Rectal smooth muscle tissue (tissue), 1 donor: Measurements from ENCODE around the gene TMC8.

Experiments
- H3K27ac ChIP-seq: one replicate; pipeline ENCODE4 v1.7.0; 2013; ENCODE audit warnings: low read depth, low read length, inconsistent platforms
- H3K27me3 ChIP-seq: one replicate; pipeline ENCODE4 v1.7.0; 2013; ENCODE audit warnings: low read length; ENCODE audit not compliant: control insufficient read depth, insufficient read depth
- H3K36me3 ChIP-seq: one replicate; pipeline ENCODE4 v1.7.0; 2013; ENCODE audit warnings: low read length; ENCODE audit not compliant: control insufficient read depth, insufficient read depth
- H3K4me1 ChIP-seq: one replicate; pipeline ENCODE4 v1.7.0; 2013; ENCODE audit warnings: low read length; ENCODE audit not compliant: control insufficient read depth, insufficient read depth
- H3K4me3 ChIP-seq: one replicate; pipeline ENCODE4 v1.7.0; 2013; ENCODE audit warnings: low read length
- H3K9ac ChIP-seq: one replicate; pipeline ENCODE4 v1.7.0; 2013; ENCODE audit warnings: low read length

Gene TMC8

GRCh38 chr17:78146881-78147280 is 16.3 kb downstream of the TMC8 start:
- H3K4me1 ChIP-seq: no peaks in the 10 kb centered on the region
- no peak overlapping the region for H3K27ac ChIP-seq
- H3K9ac ChIP-seq: no peak overlapping the region
- H3K36me3 ChIP-seq: no peaks in the 10 kb centered on the region
- H3K4me3 ChIP-seq: no peak overlapping the region
- no peaks in the 10 kb centered on the region for H3K27me3 ChIP-seq

- Histone ChIP-seq H3K4me1 (no peaks in the 10 kb centered on the region), H3K27me3 (no peaks in the 10 kb centered on the region), H3K4me3 (no peak overlapping the region), H3K9ac (no peak overlapping the region), H3K27ac (no peak overlapping the region), H3K36me3 (no peaks in the 10 kb centered on the region)
These were observed 16.9 kb downstream of the TMC8 start for GRCh38 chr17:78147315-78147998.

- no peaks in the 10 kb centered on the region for H3K27me3 ChIP-seq
- H3K9ac ChIP-seq: no peak overlapping the region
- no peak overlapping the region for H3K4me3 ChIP-seq
- no peaks in the 10 kb centered on the region for H3K36me3 ChIP-seq
- no peak overlapping the region for H3K27ac ChIP-seq
- no peaks in the 10 kb centered on the region for H3K4me1 ChIP-seq
These were observed 17.9 kb downstream of the TMC8 start for GRCh38 chr17:78148286-78149016.

- Histone ChIP-seq H3K4me1 (no peaks in the 10 kb centered on the region), H3K36me3 (no peaks in the 10 kb centered on the region), H3K9ac (no peak overlapping the region), H3K4me3 (no peak overlapping the region), H3K27ac (no peak overlapping the region), H3K27me3 (no peaks in the 10 kb centered on the region)
These were observed 21.0 kb downstream of the TMC8 start for GRCh38 chr17:78151514-78152008.

- Histone ChIP-seq H3K36me3 (no peaks in the 10 kb centered on the region), H3K4me1 (no peaks in the 10 kb centered on the region), H3K4me3 (no peak overlapping the region), H3K27me3 (no peaks in the 10 kb centered on the region), H3K9ac (no peak overlapping the region), H3K27ac (no peak overlapping the region)
These were observed 24.6 kb downstream of the TMC8 start for GRCh38 chr17:78154903-78155811.

DNA sequence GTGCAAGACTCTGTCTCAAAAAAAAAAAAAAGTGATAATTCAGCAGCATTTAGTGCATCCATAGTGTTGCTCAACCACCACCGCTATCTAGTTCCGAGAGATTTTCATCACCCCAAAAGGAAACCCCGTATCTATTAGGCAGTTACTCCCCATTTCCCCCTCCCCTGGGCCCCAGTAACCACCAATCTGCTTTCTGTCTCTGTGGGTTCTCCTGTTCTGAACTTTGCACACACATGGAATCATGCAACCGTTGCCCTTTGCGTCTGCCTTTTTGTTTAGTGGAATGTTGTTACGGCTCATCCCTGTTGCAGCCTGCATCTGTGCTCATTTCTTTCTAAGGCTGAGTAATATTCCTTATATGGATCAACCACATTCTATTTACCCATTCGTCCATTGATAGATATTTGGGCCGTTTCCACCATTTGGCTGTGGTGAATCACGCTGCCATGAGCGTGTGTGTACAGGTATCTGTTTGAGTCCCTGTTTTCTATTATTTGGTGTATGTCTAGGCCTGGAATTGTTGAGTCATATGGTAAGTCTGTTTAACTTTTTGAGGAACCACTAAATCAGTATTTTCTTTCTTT is 29.1 kb downstream of the TMC8 start:
- H3K27me3 ChIP-seq: no peaks in the 10 kb centered on the region
- no peak overlapping the region for H3K9ac ChIP-seq
- no peaks in the 10 kb centered on the region for H3K36me3 ChIP-seq
- no peaks in the 10 kb centered on the region for H3K4me1 ChIP-seq
- no peak overlapping the region for H3K4me3 ChIP-seq
- no peak overlapping the region for H3K27ac ChIP-seq

DNA sequence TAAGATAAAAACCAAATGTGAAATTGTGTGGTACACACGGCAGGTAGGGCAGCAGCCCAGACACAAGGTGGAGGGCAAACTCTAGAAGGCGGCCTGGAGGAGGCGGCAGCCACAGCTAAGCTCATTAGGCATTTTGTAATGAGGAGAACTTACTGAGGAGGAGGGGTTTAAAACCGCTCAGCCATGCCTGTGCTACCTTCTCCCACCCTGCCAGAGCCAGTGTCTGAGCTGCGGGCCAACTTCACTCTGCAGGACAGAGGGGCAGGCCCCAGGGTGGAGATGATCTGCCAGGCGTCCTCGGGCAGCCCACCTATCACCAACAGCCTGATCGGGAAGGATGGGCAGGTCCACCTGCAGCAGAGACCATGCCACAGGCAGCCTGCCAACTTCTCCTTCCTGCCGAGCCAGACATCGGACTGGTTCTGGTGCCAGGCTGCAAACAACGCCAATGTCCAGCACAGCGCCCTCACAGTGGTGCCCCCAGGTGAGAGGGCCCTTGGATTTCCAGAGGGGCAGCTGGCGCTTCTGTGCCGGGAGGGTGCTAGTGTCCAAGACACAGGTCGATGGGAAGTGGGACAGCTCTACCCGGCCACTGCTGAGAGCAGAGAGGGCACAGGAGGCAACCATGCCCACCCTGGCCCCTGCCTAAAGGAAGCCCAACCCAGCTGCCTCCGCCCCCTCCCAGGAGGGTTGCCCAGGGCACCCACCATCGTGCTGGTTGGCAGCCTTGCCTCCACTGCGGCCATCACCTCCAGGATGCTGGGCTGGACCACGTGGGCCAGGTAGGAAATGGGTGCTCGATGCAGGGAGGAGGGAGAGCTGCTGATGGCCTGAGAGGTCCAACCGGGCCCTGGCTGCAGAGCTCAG is 33.5 kb downstream of the TMC8 start:
- Histone ChIP-seq H3K9ac (no peak overlapping the region), H3K4me3 (no peak overlapping the region), H3K4me1 (no peaks in the 10 kb centered on the region), H3K36me3 (no peaks in the 10 kb centered on the region), H3K27me3 (no peaks in the 10 kb centered on the region), H3K27ac (no peak overlapping the region)

GRCh38 chr17:78164748-78165607 is 34.4 kb downstream of the TMC8 start:
- Histone ChIP-seq H3K27me3 (no peaks in the 10 kb centered on the region), H3K27ac (no peak overlapping the region), H3K4me3 (no peak overlapping the region), H3K36me3 (no peaks in the 10 kb centered on the region), H3K4me1 (no peaks in the 10 kb centered on the region), H3K9ac (no peak overlapping the region)

- Histone ChIP-seq H3K27ac (no peak overlapping the region), H3K27me3 (no peaks in the 10 kb centered on the region), H3K4me1 (no peaks in the 10 kb centered on the region), H3K9ac (no peak overlapping the region), H3K4me3 (no peak overlapping the region), H3K36me3 (peaks cover 4% of the 10 kb centered on the region)
These were observed 35.8 kb downstream of the TMC8 start for GRCh38 chr17:78166416-78166815.

GRCh38 chr17:78168242-78168902 is 37.8 kb downstream of the TMC8 start, which contains the start of gene SYNGR2:
Gene SYNGR2, plus strand, starts transcription at chr17:78168581. Its CDS starts 36 bp downstream, at chr17:78168617.
- H3K27me3 ChIP-seq: no peaks in the 10 kb centered on the region
- H3K9ac ChIP-seq: peak within 1 kb of the TSS; percentile 62
- peaks cover 7% of the 10 kb centered on the region for H3K4me1 ChIP-seq
- peaks cover 4% of the 10 kb centered on the region for H3K36me3 ChIP-seq
- H3K27ac ChIP-seq: peak within 1 kb of the TSS; percentile 53
- H3K4me3 ChIP-seq: peak within 1 kb of the TSS; percentile 59
